Measurements from ENCODE around the gene APC.

The APC gene

GRCh38 chr5:112787261-112787660 is 49.6 kb downstream of the APC start:
- DNase-seq (ENCODE audit: low spot score) = no peak

DNA sequence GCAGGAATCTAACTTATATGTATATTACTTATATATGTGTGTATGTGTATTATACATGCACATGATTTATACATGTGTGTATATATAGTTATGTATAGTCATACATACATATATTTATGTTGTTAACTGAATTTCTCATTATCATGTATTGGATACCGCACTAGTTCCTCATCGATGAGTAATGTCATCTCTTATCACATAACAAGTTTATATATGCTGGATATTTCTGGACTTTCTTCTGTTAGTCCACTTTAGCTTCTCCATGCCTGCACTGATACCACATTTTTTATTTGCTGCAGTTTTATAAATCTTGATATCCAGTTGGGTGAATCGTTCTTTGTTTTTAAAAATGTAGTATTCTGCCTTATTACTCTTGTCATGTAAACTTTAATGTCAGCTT is 50.2 kb downstream of the APC start:
- no peak for DNase-seq (ENCODE audit: low spot score)

GRCh38 chr5:112793201-112793600 is 55.5 kb downstream of the APC start:
- no peak for DNase-seq (ENCODE audit: low spot score)

DNA sequence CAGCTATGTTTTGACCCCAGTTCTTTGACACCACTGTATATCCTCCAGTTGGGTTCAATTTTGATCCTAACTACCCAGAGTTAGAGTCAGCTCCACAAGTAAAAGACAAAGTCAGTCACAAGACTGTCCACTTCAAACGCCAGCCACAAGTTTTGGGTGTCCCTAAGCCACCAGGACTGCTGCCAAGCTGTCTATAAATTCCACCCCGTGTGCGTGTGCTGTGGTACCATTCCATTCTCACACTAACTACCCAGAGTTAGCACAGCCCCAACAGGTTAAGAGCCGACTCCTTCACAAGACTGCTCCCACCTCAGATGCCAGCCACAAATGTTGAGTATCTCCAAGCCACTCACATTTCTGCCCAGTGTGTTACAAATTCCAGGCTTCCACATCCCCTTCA is 56.7 kb downstream of the APC start:
- DNase-seq (ENCODE audit: low spot score) = no peak

DNA sequence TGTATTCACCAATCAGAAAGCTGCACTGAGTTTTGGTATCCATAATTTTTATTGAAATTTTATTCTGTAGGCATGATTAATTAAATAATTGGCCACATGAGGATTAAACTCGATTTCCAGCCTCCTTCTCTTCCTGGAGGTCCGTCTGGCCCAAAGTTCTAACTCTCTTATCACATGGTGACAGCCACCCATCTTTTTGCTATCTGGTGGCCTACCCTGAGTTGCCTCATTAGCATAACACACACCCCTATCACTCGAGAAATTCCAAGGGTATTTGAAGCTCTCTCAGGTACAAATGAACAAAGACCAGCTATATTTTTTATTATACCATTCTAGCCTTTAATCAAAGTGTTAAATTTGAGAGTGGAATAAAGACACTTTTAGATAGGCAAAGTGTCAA is 57.7 kb downstream of the APC start:
- no peak for DNase-seq (ENCODE audit: low spot score)

DNA sequence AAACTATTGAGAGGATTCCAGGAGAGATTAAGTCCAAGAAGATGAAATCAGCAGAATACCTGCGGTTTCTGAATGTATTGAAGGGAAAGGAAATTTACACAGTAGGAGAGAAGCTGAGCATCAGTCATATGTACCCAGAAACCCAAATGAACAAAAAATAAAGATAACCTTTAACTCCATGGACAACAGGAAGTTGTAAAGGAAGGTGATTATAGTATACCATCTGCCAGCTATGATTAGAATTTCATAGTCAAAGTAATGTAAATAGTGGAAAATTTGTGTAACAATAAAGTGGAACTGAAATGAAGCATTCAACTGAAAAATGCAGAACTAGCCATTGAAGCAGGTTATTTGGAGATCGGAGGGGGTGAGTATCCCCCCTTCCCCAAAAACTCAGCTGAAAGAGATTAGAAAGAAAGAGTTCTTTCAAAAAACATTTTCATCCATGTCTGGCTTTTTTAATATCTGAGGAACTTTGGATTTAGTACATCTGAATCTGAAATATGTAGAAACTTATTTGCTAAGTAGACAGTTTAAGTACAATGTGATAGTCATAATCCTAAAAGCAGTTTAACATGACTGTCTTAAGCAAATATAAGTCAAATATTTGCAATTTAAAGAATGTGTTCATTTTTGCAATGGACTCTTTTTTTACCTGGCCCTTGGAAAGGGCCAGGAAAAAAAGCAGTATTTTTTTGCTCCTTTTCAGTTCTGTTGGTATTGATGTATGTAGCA is 58.4 kb downstream of the APC start:
- no peak for DNase-seq (ENCODE audit: low spot score)

GRCh38 chr5:112799661-112800060 is 62.0 kb downstream of the APC start:
- DNase-seq (ENCODE audit: low spot score) = no peak

DNA sequence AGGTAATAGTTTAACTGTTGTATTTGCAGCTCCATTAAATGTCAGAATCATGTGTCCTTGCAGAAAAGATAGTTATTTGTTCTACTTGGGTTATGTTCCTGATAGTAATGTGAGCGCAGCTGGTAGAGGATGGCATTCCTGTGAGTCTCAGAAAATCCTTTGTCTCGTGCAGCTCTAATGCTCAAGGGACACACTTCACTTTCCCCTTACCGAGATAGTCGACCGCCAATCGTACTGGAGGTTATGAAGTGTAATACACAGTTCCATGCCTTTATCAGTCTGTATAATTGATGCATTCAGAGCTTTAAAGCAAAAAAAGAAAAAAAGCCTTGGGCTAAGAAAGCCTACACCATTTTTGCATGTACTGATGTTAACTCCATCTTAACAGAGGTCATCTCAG is 63.2 kb downstream of the APC start:
- DNase-seq (ENCODE audit: low spot score) = no peak

GRCh38 chr5:112811023-112811422 is 73.3 kb downstream of the APC start:
- no peak for DNase-seq (ENCODE audit: low spot score)

- no peak for DNase-seq (ENCODE audit: low spot score)
Measured at GRCh38 chr5:112812549-112812948, 74.9 kb downstream of the APC start.

DNA sequence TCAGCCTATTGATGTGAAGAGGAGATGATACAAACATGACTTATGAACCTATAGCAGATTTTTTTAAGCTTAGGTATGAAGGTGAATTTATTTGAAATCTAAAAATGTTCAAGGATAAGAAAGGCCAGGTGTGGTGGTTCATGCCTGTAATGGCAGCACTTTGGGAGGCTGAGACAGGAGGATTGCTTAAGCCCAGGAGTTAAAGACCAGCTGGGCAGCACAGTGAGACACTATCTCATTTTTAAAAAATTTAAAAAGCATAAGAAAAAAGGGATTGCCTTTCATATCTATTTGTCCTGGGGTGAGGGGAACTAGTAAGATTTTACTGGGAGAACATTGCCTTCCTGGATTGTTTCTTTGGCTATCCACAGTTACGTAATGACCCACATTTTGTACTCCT is 82.6 kb downstream of the APC start:
- DNase-seq (ENCODE audit: low spot score) = no peak

DNA sequence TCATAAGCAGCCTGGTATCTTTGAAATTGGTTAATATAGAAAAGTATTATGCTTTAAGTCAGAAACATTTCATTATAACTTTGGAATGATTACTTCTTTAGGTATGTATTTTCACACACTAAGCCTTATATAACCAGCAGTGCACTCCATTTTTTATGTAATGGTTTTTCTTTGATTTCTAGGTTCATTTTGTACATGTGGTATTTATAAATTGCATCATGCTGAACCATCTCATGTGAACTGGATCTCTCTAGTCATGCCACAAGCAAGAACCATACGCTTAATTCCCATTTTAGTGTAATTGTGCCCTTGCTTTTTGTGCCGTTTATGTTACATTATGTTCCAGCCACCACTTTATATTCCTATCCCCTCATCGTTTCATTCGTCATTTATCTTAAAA is 84.8 kb downstream of the APC start:
- DNase-seq (ENCODE audit: low spot score) = no peak

GRCh38 chr5:112823181-112823580 is 85.5 kb downstream of the APC start:
- no peak for DNase-seq (ENCODE audit: low spot score)

DNA sequence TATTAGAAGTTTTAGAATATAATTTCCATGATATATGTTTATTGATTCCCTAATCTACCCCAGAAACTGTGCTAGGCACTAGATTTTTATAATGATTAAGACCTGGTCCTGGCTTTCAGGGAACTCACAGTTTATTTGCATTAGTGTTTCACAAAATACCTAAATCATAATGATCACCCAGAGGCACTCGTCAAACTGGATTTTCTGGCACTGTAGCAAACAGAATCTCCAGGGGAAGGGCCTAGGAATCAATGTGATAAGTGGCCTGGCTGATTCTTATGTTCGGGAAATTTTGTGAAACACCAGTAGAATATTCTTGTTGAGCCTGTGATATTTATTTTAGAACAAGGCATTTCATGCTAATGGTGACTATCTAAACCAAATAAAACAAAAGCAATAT is 86.0 kb downstream of the APC start:
- no peak for DNase-seq (ENCODE audit: low spot score)

- no peak for DNase-seq (ENCODE audit: low spot score)
Measured at GRCh38 chr5:112824197-112824596, 86.5 kb downstream of the APC start.

- no peak for DNase-seq (ENCODE audit: low spot score)
Measured at GRCh38 chr5:112830378-112830777, 92.7 kb downstream of the APC start.

DNA sequence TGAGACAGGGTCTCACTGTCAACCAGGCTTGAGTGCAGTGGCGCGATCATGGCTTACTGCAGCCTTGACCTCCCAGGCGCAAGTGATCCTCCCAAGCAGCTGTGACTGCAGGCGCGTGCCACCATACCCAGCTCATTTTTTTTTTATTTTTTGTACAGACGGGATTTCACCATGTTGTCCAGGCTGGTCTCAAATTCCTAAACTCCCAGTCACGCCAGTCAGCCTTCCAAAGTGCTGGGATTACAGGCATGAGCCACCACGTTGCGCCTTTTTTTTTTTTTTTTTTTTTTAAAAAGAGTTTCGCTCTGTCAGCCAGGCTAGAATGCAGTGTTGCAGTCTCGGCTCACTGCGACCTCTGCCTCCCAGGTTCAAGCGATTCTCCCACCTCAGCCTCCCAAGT is 96.3 kb downstream of the APC start:
- no peak for DNase-seq (ENCODE audit: low spot score)

DNA sequence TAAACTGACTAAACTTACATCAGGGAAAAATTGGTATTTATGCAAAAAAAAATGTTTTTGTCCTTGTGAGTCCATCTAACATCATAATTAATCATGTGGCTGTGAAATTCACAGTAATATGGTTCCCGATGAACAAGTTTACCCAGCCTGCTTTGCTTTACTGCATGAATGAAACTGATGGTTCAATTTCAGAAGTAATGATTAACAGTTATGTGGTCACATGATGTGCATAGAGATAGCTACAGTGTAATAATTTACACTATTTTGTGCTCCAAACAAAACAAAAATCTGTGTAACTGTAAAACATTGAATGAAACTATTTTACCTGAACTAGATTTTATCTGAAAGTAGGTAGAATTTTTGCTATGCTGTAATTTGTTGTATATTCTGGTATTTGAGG is 106.8 kb downstream of the APC start:
- no peak for DNase-seq (ENCODE audit: low spot score)

DNA sequence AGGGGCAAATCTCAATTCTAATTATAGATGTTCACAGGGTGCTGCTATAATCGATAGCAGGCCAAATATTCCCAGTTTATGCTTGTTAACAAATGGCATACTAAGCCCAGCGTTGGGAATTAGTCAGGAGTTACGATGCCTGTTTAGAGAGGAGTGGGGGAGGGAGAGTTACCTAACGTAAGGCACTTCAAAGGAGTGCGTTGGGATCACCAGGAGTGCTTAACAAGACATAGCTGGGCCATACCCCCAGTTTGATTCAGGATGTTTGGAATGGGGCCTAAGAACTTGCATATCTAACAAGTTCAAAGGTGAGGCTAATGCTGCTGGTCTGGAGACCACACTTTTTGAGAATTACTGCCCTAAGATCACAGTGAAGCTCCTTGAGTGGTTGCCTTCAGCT is 108.9 kb downstream of the APC start:
- no peak for DNase-seq (ENCODE audit: low spot score)

DNA sequence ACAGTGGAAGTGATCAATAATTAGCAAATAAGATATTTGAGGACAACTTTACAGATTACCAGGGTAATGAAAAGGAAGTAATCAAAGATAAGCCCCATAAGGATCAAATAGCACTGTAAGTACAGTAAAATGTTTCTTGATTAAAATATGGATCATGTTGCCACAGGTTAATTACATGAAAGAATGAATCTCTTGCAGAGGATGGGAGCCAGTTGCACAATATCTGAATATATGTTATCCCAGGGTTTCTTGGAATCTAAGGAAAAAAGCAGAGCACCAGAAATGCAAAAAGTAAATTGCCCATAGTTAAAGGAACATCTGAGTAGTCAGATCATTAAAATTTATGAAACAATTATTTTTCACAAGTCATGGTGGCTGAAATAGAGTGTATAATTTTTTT is 109.6 kb downstream of the APC start:
- DNase-seq (ENCODE audit: low spot score) = no peak

DNA sequence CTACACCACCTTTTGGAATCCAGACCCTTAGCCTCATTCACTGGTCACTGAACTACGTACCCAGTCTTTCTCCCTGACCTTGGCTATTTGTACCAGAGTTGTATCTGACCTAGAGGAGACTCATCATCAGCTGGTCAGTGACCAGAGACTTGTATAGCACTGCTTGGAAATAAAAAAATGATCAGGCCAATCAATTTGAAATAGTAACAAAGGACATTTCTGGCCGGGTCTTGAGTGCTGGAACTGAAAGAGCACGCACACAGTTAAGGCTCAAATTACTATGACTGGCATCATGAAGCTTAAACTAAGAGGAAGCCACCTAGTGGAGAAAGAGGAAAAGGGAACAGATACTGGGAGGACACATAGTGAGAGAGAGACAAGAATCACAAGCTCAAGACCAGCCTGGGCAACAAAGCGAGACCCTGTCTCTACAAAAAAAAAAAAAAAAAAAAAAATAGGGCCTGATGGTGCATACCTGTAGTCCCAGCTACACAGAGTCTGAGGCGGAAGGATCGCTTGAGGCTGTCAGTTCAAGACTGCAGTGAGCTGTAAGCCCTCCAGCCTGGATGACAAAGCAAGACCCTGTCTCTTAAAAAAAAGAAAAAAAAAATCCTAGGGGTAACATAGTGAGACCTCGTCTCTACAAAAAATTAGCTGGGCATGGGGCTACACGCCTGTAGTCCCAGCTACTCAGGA is 110.6 kb downstream of the APC start:
- peak; percentile 72 for DNase-seq (ENCODE audit: low spot score)

GRCh38 chr5:112849912-112850311 is 112.2 kb downstream of the APC start:
- no peak for DNase-seq (ENCODE audit: low spot score)

- DNase-seq (ENCODE audit: low spot score) = no peak
Measured at GRCh38 chr5:112854651-112855050, 117.0 kb downstream of the APC start.

- DNase-seq (ENCODE audit: low spot score) = no peak
Measured at GRCh38 chr5:112857866-112858265, 120.2 kb downstream of the APC start.

Measured in activated CD4-positive, alpha-beta T cell treated with anti-CD3 and anti-CD28 coated beads, Interleukin-2, Interleukin-4, amounts not matched to agents 100 ng/mL and 50 ng/mL, durations not matched to agents 16 hours and 8 hours (primary cell).